GM18517 (cell line): ENCODE measurements around the gene CD8B.
"Not testable (repeated sequence)": the region's sequence is repeated elsewhere in the genome, so short reads cannot be mapped to it uniquely, and the experiment has no call there.

Experiments used
- ATAC-seq: cut with Tn5 transposase; IDR thresholded peaks from one replicate; pipeline ENCODE4 v1.9.1; 2021; ENCODE audit warnings: mild to moderate bottlenecking, moderate library complexity; ENCODE audit not compliant: unreplicated experiment

The CD8B gene

GRCh38 chr2:86861628-86862379 lies at the start of gene CD8B:
TSS of gene CD8B (minus strand) at chr2:86861886. CDS start at chr2:86861865, 21 bp downstream.
- ATAC-seq: not testable (repeated sequence)

- not testable (repeated sequence) for ATAC-seq
Observed at GRCh38 chr2:86905868-86906267, 44.2 kb upstream of the CD8B start.

GRCh38 chr2:86900687-86901086 lies 39.0 kb upstream of the CD8B start:
- not testable (repeated sequence) for ATAC-seq

GRCh38 chr2:86886026-86886425 lies 24.3 kb upstream of the CD8B start:
- ATAC-seq: not testable (repeated sequence)

- not testable (repeated sequence) for ATAC-seq
Observed at GRCh38 chr2:86882865-86883264, 21.2 kb upstream of the CD8B start.

GRCh38 chr2:86882118-86882665 lies 20.5 kb upstream of the CD8B start:
- ATAC-seq: not testable (repeated sequence)

GRCh38 chr2:86878986-86879385 lies 17.3 kb upstream of the CD8B start:
- ATAC-seq: not testable (repeated sequence)

GRCh38 chr2:86870941-86871340 lies 9.3 kb upstream of the CD8B start:
- ATAC-seq: not testable (repeated sequence)

GRCh38 chr2:86868895-86869468 lies 7.3 kb upstream of the CD8B start:
- ATAC-seq: not testable (repeated sequence)

GRCh38 chr2:86862380-86862703 lies 656 bp upstream of the CD8B start:
- not testable (repeated sequence) for ATAC-seq

GRCh38 chr2:86861175-86861574 lies 511 bp downstream of the CD8B start:
- not testable (repeated sequence) for ATAC-seq

GRCh38 chr2:86860573-86860972 lies 1.1 kb downstream of the CD8B start:
- not testable (repeated sequence) for ATAC-seq

- not testable (repeated sequence) for ATAC-seq
Observed at GRCh38 chr2:86857688-86858087, 4.0 kb downstream of the CD8B start.

- not testable (repeated sequence) for ATAC-seq
Observed at GRCh38 chr2:86856498-86856897, 5.2 kb downstream of the CD8B start.

GRCh38 chr2:86855981-86856380 lies 5.7 kb downstream of the CD8B start:
- not testable (repeated sequence) for ATAC-seq

GRCh38 chr2:86851581-86851980 lies 10.1 kb downstream of the CD8B start:
- not testable (repeated sequence) for ATAC-seq

- ATAC-seq: not testable (repeated sequence)
Observed at GRCh38 chr2:86842607-86843234, 19.0 kb downstream of the CD8B start.

- ATAC-seq: not testable (repeated sequence)
Observed at GRCh38 chr2:86841330-86841729, 20.4 kb downstream of the CD8B start.

- not testable (repeated sequence) for ATAC-seq
Observed at GRCh38 chr2:86839871-86840548, 21.7 kb downstream of the CD8B start.

- ATAC-seq: not testable (repeated sequence)
Observed at GRCh38 chr2:86839455-86839854, 22.2 kb downstream of the CD8B start.

GRCh38 chr2:86837714-86838113 lies 24.0 kb downstream of the CD8B start:
- not testable (repeated sequence) for ATAC-seq
